Right hindlimb (tissue), 1 donor: ENCODE data around the gene PAK3.

Source experiments
- DNase-seq: peaks from one replicate; pipeline ENCODE4 v3.0.0-alpha.2; 2018

Gene PAK3

DNA sequence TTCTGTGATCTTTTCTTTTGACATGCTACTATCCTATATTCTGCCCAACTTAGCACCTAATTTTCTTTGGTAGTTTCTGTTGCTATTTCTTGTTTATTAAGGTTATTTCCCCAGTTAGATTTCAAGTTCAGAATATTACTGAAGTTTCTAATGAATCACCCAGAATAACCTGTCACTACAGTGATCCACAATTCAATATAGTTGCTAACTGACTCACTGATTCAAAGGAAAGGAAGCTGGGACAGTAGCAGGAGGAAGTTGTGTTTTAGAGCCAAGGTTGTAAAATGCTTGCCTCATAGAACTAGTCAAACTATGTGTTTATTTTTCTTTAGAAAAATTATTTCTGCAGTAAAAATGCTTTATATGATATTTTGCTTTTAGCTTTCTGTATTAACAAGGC, 37.4 kb downstream of the PAK3 start:
- no peak for DNase-seq

DNA sequence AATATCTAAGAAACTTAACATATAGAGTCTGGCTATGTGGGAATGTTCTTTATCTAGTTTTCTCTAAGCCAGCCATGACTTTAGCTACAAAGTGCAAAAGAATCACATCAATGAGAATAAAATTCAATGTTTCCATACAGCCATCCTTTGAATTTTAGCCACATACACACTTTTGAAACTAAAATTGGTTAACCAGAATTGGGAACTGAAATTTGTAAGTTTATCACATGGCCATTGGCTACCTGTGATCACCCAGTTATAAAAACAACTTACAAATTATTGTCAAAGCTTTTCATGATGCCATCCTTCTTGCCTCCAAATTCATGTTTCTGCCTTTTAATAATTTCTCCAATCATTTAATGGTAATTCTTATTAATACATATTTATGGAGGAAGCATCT, 49.9 kb downstream of the PAK3 start:
- DNase-seq: no peak

DNA sequence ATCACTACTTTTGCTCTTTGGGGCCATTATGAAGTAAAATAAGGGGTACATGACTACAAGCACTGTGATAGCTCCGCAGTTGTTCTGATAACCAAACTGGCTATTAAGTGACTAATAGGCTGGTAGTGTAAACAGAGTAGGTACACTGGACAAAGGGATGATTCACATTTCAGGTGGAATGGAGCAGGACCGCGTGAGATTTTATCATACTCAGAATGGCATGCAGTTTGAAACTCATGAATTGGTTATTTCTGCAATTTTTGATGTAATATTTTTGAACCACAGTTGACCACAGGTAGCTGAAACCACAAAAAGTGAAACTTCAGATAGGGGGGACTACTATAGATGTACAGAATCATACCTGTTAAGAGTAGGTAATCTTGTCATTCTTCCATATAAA, 55.8 kb downstream of the PAK3 start:
- DNase-seq: no peak

DNA sequence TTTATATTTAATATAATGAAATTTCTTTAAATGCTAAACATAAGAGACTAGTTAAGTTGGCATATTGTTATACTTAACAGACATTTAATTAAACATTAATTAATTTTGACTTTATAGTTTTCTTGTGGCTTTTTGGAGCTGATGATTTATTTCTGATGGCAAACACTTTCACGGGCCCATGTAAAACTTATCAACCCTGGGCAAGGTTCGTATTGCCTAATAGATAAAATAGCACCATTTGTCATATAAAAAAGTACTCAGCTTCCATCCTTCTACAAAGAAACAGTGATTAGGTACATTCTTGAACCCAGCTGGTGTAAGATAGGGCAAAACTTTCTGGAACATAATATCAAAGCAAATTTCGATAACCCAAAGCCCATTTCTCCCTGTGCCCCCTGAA, 63.2 kb downstream of the PAK3 start:
- DNase-seq: no peak

DNA sequence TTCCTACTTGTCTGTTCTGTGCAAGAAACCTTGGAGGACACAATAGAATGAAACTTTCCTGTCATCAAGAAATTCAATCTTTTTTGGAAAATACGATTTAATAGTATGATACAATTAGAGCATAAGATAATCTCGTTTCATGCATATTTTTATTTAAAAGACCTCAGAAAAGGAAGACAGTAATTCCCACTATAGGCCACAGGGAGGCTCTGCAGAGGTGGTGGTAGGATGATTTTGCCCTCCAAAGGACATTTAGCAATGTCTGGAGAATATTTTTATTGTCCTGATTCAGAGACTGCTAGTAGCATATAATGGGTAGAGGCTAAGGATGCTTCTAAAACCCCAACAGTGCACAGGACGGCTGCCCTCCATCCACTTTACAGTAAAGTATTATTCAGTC, 68.7 kb downstream of the PAK3 start:
- no peak for DNase-seq

DNA sequence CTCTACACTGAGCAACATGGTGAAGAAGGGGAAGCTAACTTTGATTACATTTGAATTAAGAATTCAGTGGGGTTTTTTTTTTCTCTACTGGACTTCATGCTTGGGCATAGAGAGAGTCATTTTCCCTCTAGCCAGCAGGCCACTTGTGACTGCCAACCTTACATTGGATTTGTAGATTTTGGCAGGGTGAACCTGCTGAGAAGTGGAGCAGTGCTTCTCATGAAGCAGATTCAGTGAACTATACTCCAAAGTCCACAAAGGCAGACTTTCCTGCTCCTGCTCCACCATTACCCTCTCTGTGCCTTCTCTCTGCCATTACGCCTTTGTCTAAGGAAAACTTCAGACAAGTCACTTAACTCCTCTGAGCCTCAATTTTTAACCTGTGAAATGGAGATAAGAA, 69.9 kb downstream of the PAK3 start:
- DNase-seq: no peak

DNA sequence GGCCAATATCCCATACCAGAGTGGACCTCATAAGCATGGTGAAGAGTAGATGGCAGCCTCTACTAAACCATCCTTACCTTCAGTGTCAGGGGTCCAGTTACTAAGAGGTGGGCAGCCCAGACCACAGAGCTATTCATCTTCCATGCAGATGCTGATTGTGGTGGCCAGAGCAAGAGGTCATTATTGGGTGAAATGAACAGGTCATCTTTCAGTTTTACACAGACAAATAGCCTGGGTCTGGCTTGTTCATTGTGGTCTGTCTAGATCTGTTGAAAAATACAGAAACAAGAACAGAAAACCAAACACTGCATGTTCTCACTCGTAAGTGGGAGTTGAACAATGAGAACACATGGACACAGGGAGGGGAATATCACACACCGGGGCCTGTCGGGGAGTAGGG, 71.3 kb downstream of the PAK3 start:
- no peak for DNase-seq

DNA sequence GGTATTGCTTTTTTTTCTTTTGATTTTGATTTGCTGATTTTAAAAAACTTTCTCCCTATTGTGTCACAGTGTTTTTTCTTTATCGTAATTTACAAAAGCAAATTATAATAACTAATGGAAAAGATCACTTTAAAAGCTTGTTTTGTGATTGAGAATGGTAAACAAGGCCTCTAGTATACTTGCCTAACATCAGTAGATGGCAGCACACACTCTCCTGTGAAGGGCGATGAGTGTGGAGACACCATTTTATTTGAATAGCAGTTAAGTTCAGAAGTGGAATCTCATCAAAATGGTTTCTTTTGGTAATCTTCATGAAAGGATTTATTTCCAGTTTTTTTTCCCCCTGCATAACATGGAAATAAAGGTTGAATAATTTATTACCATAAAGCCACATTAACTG, 72.3 kb downstream of the PAK3 start:
- DNase-seq: peak; percentile 25

DNA sequence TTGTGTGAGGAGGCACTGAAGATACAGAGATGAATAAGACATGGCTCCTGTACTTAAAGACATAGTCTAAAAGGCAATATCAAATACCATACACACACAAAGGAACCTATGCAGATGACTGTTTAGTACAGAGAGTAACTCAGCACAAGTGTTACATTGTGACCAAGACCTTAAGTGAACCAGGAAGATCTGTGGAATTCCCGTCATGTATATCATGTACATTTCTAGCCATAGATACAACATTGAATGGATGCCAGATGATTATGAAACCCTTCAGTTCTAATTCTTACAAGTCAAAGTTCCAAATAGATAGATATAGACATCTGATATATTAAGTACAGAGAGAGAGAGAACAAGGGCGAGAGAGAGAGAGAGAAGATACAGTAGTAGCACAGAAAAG, 73.2 kb downstream of the PAK3 start:
- DNase-seq: no peak

DNA sequence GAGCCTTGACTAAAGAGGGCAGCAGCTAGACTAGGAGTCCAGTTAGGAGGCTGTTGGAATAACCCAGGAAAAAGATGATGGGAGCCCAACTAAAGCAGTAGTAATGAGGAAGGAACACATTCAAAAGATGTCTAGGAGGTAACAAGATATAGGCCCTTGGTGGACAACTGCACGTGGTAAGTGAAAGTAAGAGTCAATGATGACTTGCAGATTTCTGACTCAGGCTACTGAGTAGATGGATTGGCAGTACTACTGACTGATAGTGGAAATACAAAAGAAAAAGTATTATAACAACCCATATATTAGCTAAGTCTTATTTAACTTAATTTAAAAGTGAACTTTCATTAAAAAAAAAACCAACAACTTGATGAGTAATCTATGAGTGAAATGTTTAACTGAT, 74.0 kb downstream of the PAK3 start:
- no peak for DNase-seq

DNA sequence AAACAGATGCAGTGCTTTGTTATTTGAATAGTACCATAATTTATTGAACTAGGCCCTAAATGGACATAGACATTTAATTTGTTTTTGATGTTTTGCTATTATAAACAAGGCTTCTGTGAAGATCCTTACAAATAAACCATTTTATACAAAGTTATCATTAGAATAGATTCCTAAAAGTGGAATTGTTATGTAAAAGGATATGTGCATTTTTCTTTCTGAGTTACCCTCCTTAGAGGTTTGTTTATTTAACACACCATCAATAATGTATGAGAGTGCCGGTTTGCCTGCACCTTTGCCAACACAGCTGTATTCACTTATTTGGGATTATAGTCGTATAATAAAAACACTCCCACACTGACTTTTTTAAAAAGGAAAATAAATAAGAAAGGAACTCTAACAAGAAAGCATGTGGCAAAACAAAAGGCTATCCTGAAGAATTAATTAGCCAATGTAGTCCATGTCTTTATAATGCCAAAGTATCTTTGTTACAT, 84.8 kb downstream of the PAK3 start:
- DNase-seq: peak; percentile 41

DNA sequence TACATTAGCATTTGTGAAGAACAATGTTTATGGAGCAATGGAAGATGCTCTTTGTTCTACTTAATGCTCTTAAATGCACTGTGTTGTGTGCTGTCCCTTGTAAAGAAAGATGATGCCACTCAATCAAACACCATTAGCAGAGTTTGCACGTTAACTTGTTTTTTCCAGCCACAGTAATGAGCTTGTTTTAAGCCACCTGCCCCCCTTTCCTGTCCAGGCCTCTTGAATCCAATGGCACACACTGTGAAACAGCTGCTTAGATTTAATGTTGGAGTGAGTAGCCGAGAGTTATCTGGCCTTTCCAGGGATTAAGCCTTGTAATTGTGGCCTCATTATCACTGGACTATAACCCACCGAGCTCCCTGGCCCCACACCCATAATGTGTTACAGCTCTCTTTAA, 86.0 kb downstream of the PAK3 start:
- DNase-seq: peak; percentile 32

DNA sequence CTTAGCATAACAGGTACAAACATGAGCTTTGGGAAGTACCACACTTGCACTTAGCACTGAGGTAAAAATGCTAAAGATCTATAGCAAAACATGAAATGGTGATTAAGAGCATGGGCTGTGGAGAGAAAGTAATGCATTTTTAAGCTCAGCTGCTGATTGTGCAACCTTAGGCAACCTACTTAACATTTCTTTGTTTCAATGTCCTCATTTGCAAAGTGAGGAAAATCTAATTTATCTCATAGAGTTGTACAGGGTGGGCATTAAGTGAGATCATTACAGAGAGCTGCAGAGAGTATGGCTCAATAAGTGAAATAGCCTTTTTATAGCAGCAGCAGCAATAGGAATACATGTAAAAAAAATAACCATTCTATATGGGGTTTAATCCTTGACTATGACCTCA, 87.0 kb downstream of the PAK3 start:
- DNase-seq: no peak

DNA sequence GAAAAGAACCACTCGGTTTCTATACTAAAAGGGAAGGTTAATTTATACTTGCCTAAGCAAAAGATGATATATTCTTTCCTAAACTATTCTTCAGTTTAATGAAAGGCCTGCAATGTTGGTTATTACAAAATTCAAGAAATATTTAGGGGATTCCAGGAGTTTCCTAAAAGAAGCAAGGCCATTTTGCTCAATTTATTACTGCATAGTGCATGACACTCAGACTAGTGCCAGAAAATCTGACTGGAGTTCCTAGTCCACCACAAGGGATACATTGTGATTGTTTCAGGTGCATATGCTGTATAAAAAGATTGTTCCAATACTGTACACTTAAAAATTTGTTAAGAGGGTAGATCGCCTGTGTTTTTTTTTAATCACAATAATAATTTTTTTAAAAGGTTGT, 95.6 kb downstream of the PAK3 start:
- DNase-seq: no peak

DNA sequence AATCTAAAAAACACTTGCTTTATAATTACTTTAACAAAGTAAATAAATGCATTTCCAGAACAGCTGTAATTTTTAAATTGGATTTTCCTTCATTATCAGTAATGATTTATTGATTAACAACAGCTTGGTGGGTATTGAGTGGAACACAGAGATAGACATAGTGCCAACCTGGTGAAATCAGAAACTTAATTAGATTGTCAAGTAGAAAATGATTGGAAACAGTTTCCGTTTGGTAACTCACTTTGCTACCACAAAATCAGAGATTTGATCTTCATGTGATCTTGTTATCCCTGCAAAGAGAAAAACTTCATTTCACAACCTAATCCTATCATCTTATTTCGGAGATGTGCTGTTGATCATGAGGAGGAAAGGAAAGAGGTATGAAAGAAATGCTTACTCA, 103.5 kb downstream of the PAK3 start:
- DNase-seq: no peak

DNA sequence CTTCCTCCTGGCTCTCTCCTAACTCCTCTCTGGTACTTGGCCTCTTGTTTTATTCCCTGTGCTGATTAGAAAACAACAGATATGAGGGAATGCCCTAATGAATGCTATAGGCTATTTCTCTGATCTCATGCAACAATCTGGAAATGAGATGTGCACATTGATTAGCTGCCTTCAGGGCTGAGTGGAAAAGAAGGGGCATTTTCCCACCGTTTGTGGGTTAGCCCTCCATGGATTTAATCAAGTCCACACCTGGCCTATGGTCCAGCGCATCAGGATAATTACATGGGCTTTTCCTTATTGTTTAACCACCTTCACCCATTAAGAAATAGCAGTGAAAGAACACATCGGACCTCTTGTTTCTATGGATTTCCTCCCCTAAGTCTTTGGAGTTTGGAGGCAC, 104.3 kb downstream of the PAK3 start:
- DNase-seq: no peak

DNA sequence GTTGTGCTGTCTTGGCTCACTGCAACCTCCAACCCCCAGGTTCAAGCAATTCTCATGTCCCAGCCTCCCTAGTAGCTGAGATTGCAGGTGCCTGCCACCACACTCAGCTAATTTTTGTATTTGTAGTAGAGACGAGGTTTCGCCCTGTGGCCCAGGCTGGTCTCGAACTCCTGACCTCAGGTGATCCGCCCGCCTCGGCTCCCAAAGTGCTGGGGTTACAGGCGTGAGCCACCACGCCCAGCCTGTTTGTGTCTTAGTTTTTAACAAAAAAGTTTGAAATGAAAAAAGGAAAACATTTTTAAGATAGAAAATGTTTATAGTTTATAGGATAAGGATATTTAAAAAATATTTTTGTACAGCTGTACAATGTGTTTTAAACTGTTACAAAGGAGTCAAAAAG, 111.9 kb downstream of the PAK3 start:
- DNase-seq: no peak

DNA sequence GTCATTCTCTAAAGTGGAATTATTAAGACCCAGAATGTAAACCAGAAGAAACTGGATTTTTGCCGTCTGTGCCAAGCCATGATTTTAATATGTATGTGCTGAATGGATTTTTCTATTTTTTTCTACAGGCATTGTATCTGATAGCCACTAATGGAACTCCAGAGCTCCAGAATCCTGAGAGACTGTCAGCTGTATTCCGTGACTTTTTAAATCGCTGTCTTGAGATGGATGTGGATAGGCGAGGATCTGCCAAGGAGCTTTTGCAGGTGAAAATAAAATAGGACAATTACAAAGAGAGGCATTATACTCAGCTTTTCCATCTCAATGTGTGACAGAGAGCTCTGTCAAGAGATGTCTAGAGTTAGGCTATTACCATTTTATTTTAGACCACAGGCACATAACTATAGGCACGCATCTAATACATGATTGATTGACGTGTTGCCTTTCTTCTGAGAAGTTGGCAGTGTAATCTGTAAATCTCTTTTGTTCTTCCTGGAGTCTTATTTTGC, 120.4 kb downstream of the PAK3 start:
- DNase-seq: no peak

DNA sequence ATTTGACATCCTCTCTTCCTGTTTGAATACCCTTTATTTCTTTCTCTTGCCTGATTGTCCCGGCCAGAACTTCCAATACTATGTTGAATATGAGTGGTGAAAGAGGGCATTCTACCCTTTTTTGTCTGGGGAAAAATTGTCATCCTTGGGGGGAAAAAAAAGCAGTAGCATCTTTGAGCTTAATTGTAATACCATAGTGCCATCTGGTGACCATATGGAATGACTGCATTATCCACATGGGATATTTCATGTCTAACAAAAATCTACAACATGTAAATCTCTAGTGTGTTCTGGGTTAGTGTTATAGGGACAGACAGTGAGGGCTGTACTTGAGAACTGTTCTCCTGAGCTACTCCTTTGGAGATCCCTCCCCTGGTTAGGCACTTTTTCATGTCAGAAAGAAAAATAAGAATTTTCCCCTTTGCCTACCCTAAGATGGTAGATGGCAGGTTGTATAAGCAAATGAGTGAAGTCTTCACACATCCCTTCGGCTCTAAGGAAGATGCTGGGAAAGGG, 148.3 kb downstream of the PAK3 start:
- DNase-seq: no peak

DNA sequence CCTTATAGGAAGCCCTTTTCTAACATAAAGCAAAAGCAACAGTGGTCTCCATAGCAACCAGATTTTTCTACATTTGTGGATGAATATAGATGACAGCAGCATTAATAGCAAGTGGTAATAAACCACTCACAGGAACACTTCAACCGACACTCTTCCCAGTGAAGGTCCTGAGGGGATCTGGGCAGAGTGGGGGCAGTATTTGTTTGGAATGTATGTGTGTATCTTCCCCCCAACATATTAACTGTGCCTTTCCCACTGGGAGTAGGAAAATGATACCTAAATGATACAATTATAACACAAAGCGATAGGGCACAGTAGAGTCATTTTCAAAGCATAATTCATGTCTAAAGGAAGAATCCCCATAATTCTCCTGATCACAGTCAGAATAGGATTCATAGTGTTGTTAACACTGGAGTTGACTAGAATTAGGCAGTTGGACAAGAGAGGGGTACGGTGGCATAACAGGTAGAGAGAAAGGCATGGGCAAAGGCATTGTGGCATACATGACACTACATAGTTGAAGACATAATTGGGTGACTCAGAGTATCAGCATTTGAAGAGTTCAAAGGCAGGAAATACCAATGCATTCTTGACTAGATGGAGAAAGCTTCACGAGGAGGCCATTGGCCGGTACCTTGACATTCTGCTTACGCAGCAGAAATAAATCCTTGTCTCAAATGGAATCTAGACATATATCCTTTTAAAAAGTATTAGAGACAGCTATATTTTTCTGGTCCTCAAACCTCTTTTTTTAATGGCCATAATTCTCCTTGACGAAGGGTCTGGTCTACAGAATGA, 159.1 kb downstream of the PAK3 start:
- no peak for DNase-seq

DNA sequence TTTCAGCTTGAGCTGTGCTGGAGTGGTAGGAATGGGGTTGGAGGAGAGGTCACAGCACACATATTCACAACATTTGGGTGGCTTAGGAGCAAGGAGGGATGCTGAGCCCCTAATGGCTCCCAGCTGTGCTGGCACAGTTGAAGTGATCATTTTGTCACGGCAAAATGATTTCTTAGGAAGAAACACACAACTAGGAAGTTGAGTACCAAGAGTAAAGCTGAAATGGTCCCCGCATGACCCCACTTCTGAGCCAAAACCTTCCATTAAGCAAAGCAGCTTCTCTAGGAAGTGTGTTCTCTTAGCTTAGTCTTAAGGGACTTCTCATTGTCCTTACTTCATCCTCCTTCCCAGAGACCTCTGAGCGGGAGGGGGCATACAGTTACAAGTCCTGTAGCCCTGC, 161.7 kb downstream of the PAK3 start:
- peak; percentile 46 for DNase-seq

DNA sequence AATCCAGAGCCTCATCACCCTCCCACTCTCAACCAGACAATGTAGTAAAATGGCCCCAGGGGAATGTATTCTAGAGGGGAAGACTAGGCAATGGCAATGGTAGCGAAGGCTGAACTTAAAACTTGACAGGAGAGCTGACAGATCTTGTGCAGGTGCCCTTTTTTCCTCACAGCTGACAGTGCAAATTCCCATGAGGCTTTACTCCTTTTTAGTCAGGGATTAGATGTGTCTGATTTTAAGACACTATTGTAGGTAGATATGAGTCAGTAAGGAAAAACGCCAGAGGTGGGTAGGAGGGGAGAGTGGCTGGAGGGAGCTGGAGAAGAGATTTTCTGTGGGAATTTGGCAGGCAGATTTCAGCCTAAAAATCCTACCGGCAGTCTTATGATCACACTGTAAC, 163.6 kb downstream of the PAK3 start:
- DNase-seq: no peak

DNA sequence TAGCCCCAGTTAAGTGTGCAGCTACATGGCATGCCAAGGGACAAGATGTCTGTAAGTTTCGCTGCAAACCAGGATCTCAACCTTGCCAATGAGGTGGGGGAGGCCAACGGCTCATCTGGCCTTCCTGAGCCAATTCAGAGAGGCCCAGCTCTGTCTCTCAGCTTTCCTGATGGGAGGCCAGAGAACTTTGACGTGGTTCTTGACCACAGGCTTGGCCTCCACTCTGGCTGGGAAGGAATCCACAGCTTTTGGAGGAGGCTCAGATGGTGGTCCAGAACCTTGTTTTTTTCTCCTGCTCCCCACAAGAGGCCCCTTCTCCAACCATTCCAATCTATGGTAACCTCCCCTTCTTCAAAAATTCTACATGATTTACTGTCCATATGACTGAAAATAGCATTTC, 164.5 kb downstream of the PAK3 start:
- DNase-seq: peak; percentile 56

DNA sequence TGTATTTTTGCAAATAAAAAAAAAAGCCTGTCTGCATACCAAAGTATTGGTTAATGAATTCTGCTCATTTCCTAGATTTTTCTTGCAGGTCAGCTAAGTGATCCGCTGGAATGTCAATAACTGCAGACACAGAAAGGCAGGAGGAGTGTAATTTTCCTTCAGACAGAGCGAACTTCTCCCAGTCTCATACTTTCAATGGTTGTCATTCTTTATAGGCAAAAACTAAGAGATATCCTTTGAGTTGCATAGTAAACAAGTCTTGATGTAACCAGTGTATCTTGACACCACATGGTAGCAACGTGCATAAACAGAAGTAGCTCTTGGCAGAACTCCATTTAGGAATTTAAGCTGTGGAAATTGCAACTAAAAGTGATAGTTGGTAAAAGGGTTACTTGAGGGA, 166.1 kb downstream of the PAK3 start:
- no peak for DNase-seq

DNA sequence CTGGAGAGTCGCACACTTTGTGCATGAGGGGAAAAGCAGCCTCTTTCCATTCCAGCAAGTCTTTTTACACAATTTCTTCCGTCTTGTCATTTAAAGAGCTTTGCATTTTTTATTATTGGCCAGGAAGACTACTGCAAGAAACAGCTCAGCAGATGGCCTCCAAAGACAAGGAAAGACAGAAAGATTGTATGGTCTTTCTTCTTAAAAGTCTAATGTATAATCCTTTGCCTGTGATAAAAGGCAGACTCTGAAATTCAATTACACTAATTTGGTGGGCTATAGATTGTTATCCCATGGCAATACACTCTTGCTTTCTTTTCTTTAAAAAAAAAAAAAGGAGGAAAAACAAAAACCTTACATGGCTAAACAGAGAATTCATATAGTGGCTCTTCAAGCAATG, 168.4 kb downstream of the PAK3 start:
- DNase-seq: no peak
